ACHN (cell line): ENCODE measurements around the gene TMEM132E.

ENCODE experiments used
- DNase-seq: peaks from one replicate; pipeline ENCODE4 v3.0.0-alpha.2; 2015
- in situ Hi-C: cut with HindIII; loops from 2 replicates; pipeline ENCODE4 v1.10.0; 2017; ENCODE audit warnings: low sequenced_read_pairs, low pct_ligation_motif_present, low pct_unique_long_range_greater_than_20kb

TMEM132E gene

DNA sequence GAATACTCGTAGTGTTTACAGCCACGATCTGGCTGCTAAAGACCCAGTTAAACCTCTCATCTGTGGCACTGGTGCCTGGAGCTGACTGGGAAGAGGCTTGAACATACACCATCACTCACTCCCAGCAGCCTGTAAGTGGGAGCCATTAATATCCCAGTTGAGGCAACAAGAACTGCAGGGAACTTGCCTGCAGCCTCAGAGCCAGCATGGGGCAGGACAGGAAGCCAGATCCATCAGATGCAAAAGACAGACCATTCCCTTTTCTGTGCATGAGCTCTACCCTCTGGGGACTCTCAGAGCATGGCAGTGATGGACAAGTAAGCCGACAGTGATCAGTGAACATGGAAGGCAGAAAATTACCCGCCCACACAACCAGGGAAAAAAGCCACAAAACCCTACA is 91.8 kb downstream of the TMEM132E start:
- in situ Hi-C loops: no loop called here
- no peak for DNase-seq

GRCh38 chr17:34672176-34672785 is 92.9 kb downstream of the TMEM132E start:
- in situ Hi-C loops: no loop called here
- no peak for DNase-seq

DNA sequence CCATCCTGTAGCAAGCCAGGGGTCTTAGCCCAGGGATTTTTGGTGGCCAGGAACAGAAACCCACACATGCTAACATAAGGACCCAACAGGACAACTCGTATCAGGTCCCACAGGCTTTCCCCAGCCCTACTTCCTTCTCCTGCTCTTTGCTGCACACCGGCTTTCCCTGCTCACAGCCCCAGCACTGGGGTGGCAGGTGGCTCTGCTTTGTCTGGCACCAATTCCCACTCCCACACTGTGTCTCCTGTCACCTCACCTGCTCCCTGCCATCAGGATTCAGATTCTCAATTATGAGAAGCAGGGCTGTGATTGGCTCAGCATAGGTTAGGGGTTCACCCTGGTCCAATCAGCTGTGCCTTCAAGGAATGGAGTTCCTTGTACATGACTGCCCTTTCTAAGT is 94.1 kb downstream of the TMEM132E start:
- DNase-seq: no peak
- in situ Hi-C loops: no loop called here

DNA sequence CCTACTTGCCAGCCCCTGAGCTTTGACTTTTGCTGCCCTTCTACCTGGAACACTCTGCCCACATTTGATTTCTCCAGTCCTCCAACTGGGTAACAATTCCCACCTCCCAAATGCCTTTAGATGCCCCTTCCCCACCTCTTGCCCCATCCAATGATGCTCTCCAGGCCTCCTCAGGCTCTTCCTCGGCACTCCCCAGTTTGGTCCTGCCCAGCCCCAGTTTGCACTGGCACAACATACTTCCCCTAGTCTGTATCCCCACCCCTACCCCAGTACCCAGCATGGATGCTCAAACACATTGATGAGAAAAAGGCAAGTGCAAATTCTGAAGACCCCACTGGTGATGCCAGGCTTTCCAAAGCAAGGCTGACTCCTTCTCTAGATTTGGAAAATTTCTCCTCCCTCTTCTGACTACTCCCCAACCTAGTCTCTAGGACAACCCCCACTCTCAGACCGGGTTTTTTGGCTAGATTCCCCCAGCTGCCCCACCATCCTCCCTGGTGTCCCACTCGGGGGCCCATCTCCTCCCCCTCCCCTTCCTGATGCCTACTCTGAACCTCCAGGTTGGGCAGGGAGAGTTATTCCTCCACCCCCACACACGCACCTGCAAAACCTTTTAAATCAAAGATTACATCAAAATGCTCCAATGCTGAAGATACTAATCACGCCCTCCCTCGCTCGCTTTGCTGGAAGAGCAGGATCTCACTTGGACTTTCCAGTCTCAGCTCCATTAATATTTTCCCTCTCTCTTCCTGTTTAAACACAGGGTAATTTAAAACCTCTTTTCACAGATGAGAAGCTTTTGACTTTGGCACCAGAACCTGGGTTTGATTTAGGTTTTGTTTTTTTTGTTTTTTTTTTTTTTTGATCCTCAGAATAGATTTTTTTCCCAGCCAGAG is 94.9 kb downstream of the TMEM132E start:
- in situ Hi-C loops: no loop called here
- no peak for DNase-seq

GRCh38 chr17:34675143-34675542 is 95.8 kb downstream of the TMEM132E start:
- DNase-seq: no peak
- in situ Hi-C loops: no loop called here

DNA sequence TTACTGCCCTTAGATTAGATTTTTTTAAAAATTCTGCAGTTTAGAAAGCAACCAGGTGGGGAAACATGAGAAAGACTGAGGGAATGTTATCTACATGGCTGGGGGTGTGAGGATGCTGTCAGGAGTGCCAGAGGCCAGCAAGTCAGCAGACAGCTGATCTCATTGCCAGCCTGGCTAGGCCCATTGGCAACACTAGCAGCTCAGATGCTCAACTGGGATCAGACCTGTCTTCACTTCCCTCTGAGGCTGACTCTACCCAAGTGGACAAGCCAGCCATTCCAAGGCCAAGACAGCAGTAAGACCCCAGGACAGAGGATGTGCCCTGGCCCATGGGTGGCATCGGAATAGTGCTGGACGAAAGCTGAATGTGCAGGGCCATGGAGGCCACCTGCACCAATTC is 96.2 kb downstream of the TMEM132E start:
- DNase-seq: no peak
- in situ Hi-C loops: no loop called here

DNA sequence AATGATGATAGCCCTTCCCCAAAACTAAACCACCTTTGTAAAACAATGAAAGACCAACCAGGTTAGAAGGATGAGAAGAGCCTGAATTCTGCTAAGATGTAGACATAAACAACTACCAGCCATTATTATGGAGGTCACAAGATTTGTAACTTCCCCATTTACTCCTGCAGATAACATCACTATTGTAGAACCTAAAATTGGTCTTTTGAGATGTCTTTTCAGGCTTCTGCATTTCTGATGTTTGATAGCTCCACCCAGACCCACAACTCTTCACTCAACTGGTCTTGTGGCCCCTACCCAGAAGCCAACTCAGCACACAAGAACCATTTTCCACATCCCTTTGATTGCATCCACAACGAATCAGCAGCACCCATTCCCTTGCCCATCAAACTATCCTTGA is 100.8 kb downstream of the TMEM132E start:
- DNase-seq: no peak
- in situ Hi-C loops: no loop called here

DNA sequence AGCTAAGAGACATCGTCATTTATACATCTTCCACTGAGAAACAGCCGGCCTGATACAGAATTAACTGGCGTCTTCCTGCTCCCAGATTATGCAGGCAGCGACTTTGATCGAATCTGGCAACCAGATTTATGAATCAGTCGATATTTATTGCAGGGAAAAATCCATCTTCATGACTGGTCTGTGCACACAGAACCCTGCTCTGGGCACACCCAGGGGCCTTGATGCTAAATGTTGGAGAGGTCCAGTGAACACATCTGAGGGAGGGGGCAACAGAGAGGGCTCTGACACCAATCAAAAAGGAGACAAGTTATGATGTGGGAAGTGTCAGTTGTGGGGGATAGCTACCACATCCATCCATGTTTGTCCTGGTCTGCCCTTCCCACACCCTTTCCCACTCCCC is 102.9 kb downstream of the TMEM132E start:
- in situ Hi-C loops: no loop called here
- no peak for DNase-seq

DNA sequence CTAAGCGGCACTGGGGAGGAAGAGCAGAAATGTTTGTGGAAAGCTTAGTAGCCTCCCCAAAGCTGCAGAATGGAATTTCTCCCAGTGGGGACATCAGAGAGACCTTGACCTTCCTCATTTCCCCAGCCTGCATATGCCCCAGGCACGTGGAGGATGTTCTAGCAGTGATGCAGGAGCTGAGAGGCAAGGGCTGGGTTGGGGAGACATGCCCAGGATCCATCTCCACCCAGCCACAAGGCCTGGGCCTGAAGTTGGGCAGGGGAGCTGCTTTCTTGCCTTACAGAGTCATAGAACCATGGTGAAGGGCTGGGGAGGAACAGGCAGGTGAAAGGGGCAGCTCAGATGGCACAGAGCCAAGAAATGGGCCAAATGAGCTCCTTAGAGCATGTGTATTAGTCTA is 104.0 kb downstream of the TMEM132E start:
- DNase-seq: no peak
- in situ Hi-C loops: no loop called here
